ENCODE data around the gene FAM3B.

GRCh38 chr21:41289431-41289830 lies 27.2 kb upstream of the FAM3B start:
- TF ChIP-seq ZNF274 (IDR thresholded peaks at IDR 0.05; ENCODE audit: low read depth, low read length) (no peak), YY1 (IDR thresholded peaks at IDR 0.05; ENCODE audit: insufficient read depth, insufficient read length) (no peak)

Data from NT2/D1 (cell line).